Epithelial cell of proximal tubule (primary cell): ENCODE data around the gene DSE. TPM values are rescaled to one million over a fixed set of nuclear protein-coding genes. Genes with fewer than 3 reads are reported as not detected.
"Not testable (repeated sequence)": the region's sequence is repeated elsewhere in the genome, so short reads cannot be mapped to it uniquely, and the experiment has no call there.

Experiments used
- DNase-seq: peaks from one replicate; pipeline ENCODE4 v3.0.0-alpha.2; 2011; ENCODE audit warnings: low read depth
- H3K4me3 ChIP-seq: 2 replicates; pipeline ENCODE4 v1.5.1; 2011; ENCODE audit warnings: low read depth, mild to moderate bottlenecking, low read length
- CTCF ChIP-seq: conservative IDR thresholded peaks from 2 replicates; pipeline ENCODE4 v1.5.1; 2012; ENCODE audit warnings: low read depth, mild to moderate bottlenecking, low read length
- total RNA-seq: library from RNA; depleted of rRNA; stranded (reverse); fragments of >200 nt; gene quantifications from 2 replicates; pipeline ENCODE4 v1.2.3, GENCODE V29; 2015

The DSE gene
- 25.0 and 36.1 TPM in 2 replicates for total RNA-seq

- H3K4me3 ChIP-seq: peak within 1 kb of the TSS; percentile 87
- TF ChIP-seq CTCF: no peak
- no peak for DNase-seq
These were observed at the start of gene DSE for GRCh38 chr6:116370760-116371119. TSS of gene DSE (plus strand) at chr6:116370947. CDS start at chr6:116399251, 28,304 bp downstream.

GRCh38 chr6:116321933-116322332 lies 48.8 kb upstream of the DSE start:
- not testable (repeated sequence) for DNase-seq, H3K4me3 ChIP-seq

DNA sequence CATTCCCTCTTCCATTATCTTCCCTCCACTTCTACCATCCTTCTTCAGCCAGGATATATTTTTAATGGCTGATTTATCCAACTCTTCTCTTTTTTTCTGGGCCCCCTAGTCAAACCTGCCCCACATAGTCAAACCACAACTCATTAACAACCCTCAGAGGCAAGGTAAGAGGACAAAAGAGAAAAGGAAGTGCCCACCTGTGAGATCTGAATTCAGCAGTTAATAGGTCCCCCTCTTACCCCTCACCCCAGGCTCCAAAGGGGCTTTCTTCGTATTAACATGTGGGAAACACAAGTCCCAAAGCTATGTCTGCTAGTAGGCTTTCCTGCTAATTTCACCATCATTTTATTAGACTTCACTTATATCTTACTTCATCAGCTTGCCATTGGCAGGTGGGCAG lies 46.9 kb upstream of the DSE start:
- TF ChIP-seq CTCF: no peak
- H3K4me3 ChIP-seq: no peak overlapping the region
- no peak for DNase-seq

DNA sequence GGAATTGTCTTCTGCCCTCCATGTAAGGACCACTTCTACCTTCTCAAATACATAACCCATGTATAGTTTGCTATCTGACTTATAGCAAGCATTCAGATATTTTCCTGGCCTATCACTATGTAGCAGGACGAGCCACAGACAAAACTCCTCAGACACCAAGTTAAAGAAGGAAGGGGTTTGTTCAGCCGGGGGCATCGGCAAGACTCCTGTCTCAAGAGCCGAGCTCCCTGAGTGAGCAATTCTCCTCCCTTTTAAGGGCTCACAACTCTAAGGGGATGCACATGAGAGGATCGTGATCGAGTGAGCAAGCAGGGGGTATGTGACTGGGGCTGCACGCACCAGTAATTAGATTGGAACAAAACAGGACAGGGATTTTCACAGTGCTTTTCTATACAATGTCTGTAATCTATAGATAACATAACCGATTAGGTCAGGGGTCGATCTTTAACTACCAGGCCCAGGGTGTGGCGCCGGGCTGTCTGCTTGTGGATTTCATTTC lies 45.1 kb upstream of the DSE start:
- not testable (repeated sequence) for DNase-seq, H3K4me3 ChIP-seq

- TF ChIP-seq CTCF: no peak
- no peak for DNase-seq
- no peak overlapping the region for H3K4me3 ChIP-seq
These were observed 44.5 kb upstream of the DSE start for GRCh38 chr6:116326181-116326671.

- no peak overlapping the region for H3K4me3 ChIP-seq
- no peak for TF ChIP-seq CTCF
- no peak for DNase-seq
These were observed 43.8 kb upstream of the DSE start for GRCh38 chr6:116326996-116327395.

- no peak overlapping the region for H3K4me3 ChIP-seq
- DNase-seq: no peak
- TF ChIP-seq CTCF: no peak
These were observed 42.8 kb upstream of the DSE start for GRCh38 chr6:116327803-116328527.

DNA sequence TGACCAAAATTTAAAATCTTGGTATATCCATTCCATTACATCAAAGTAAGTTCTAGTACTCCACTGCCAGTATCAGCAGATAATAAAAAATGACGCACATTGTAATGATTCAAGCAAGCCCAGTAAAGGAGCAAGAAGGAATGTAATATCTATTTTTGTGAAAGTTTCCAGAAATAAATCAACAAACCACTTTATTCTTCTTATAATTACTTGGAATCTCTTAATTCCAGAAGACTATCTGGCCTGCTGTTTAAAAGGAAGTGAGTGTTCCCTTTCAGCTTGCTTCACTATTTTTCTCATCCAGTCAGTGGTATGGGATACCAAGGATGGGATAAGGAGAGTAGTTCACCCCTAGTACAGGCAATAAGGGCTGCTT lies 42.2 kb upstream of the DSE start:
- no peak for TF ChIP-seq CTCF
- DNase-seq: no peak
- no peak overlapping the region for H3K4me3 ChIP-seq
